HG02970 (cell line): ENCODE measurements around the gene MPP4.
"Not testable (repeated sequence)": the region's sequence is repeated elsewhere in the genome, so short reads cannot be mapped to it uniquely, and the experiment has no call there.

ENCODE experiments used
- ATAC-seq: cut with Tn5 transposase; IDR thresholded peaks from one replicate; pipeline ENCODE4 v1.9.1; 2021; ENCODE audit warnings: mild to moderate bottlenecking, moderate library complexity, moderate number of reproducible peaks; ENCODE audit not compliant: unreplicated experiment, low FRiP score

Gene MPP4

DNA sequence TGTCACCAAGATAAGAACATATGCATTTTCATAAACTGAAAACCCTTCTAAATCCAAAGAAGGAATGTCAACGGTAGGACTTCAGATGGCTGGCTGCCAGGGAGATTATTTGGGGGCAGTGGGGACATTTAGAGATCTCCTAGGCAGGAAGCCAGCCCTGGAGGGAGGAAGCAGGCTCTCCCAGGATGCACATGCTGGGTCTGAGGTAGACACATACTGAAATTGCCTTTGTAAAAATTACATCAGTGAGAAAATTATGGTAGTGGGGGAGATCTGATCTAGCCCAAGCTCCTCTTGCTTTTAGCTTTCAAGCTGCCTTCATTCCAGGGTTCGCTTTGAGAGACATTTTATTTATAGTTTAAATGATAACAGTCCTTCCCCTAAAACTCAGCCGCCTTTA is 24.1 kb downstream of the MPP4 start:
- ATAC-seq = no peak

DNA sequence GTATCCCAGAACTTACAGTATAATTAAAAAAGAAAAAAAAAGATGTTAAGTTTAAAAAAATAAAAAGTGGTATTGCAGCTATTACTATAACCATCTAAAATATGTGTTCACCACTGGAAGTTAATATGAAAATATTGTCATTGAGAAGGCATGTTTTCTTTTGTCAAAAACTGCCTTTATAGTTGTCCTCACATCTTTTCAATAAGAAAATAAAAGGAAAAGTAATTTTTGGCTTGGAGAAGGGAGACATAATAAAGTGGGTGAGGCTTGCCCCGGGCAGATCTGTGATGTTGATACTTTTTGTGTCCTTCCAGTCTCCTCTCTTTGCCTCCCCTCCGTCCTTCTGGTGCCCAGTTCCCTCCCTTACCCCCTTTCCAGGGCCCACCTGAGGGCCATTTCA is 24.9 kb downstream of the MPP4 start:
- no peak for ATAC-seq

DNA sequence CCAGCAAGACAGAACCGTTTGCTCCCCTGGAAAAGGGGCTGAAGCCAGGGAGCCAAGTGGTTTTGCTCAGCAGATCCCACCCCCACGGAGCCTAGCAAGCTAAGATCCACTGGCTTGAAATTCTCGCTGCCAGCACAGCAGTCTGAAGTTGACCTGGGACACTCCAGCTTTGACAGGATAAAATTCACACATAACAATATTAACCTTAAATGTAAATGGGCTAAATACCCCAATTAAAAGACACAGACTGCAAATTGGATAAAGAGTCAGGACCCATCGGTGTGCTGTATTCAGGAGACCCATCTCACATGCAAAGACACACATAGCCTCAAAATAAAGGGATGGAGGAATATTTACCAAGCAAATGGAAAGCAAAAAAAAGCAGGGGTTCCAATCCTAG is 27.2 kb downstream of the MPP4 start:
- not testable (repeated sequence) for ATAC-seq

DNA sequence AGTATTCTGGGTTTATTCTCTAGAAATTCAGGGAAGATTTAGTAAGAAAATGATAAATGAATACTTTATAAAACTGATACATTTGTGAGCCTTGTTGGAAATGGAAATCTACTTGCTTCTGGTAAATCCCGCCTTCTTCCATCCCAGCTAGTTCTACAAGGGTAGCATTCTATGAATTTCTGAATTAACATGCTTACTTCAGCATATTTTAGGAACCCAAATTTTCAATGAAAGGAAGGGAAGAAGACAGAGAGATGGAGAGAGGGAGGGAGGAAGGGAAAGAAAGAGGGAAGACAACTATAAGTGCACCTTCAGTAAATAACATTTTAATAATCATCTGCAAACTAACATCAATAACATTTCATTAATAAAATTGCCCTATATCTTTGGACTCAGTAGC is 28.6 kb downstream of the MPP4 start:
- no peak for ATAC-seq

DNA sequence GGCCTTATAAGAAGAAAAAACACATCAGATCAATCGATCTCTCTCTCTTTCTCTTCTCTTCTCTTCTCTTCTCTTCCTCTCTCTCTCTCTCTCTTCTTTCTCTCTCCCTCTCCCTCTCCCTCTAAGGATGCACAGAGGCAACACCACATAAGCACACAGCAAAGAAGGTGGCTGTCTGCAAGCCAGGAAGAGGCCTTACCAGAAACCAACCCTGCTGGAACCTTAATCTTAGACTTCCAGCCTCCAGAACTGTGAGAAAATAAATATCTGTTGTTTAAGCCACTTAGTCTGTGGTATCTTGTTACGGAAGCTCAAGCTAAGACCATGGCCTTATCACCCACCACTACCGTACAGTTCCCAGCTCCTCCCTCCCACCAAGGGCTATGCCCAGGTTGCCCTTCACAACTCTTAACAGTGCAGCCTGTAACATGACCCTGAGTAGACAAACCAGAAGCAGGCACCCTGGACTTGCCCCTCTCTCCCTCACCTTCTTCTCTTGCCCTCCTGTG is 30.0 kb downstream of the MPP4 start:
- ATAC-seq = no peak

DNA sequence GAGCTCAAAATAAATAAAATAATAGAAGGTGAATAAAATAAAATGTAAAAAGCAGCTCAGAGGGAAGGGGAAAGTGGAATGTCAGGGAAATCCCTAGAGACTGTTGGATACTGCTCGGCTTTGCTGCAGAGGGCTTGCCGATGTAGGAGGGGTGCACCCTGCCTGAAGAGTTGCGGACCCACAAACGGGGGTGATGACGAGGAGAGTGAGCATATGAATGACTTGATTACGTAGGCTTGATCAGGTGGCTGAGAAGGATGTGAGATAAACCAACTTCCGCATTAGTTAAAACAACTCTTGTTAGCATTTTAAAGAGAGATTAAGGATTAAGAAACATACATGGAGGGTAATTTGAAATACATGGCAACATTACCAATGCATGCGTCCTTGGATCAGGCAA is 34.1 kb downstream of the MPP4 start:
- no peak for ATAC-seq

DNA sequence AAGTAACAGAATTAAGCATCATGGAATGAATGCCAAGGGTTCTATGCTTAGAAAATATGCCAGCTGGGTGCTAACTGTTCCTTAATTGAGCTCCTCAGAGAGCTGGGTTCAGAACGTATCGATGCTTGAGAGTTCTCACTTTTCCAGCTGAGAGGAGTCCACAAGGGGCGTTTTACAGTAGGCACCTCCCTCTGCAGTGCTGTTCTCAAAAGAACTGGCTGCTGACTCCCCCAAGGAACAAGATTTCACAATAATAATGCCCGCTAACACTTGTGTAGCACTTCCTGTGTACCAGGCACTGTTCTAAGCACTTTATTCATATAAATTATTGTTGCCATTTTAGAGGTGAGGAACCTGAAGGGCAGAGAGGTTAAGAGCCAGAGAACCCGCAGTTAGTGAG is 37.1 kb downstream of the MPP4 start:
- no peak for ATAC-seq

DNA sequence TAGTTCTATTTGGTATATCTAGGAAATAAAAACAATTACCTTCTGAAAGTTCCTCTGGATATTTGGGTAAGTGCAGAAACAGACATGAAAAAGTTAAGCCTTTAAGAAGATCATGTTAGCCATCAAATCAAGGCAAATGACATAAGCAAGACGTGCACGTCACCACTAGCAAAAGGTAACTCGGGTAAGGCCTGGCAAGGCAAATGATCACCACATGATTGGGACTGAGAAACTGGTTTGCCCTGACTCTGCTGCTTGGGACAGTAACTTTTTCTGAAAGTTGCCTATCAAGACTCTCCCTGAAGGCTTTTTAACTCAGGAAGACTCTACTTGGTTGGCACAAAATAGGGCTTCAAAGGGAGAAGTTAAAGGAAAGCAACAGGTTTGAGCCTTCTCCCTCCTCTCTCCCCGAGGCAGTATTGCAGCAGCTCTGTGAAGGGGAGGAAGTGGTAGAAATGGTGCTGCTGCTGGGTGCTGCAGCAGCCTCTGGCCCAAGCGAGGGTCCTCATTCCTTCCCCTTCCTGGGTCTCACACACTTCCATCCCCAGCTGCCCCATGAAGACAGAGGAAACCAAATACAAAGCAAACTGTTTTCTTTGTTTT is 38.0 kb downstream of the MPP4 start:
- no peak for ATAC-seq

DNA sequence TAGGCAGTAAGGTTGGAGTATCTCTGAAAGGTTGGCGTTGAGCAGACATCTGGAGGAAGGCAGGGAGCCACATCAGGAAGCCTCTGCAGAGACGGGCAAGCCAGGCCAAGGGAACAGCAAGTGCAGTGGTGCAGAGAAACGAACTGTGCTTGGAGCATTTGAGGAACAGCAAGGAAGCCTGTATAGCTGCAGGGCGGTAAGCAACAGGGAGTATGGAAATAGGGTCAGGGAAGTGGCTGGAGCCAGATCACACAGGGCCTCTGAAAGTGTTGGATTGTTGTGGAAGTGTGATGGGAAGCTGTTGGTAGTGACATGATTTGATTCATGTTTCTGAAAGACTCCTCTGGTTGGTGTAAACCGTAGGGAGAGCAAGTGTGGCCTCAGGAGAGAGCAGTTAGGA is 41.7 kb downstream of the MPP4 start:
- ATAC-seq = no peak

DNA sequence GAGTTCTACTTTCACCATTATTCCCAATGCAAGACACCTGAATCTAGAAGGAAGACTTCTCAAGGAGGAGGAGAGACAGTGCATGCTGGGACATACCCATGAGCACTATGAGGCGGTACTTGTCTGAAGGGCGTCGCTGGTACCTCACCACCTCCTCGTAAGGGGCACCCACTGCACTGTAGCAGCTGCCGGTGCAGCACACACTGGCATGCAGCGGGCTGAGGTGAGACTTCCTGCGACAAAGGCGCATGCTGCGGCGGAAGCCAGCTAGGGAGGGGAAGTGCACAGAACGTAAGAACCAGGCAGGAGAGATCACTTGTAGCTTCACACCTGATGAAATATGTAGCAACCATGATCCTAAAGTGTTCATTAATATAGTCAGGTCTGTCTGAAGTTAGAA is 42.3 kb downstream of the MPP4 start:
- no peak for ATAC-seq

DNA sequence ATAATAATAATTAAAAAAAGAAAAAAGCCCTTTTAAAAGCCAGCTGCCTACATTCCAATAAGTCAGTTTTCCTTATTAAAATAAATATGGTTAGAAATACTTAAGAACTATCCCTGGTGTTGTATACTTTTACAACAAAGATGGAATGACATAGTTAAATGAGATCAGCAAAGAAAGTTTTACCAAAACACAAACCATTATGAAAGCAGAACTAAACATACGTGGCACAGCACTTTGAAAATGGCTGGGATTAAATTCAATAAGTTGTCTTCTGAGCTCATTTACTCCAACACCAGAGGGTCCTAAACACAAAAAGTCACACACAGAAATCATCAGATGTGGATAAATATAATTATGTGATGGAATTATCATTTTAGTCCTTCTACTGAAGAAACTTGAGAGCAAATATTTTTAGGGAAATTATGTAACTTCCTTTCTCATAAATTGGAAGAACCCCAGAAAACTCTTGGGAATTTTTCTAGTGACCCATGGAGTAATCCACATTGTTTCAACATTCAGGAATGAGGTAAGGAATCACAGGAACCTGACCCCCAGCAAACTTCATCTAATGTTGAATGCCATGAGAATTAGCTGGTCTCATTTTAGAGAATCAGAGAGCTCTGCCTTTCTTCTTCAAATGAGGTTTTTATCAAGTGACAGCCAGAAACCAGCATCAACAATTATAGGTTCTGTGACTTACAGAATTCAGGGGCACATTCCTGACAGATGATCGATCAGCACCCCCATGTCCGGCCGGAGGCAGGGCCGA is 43.6 kb downstream of the MPP4 start:
- ATAC-seq = no peak

DNA sequence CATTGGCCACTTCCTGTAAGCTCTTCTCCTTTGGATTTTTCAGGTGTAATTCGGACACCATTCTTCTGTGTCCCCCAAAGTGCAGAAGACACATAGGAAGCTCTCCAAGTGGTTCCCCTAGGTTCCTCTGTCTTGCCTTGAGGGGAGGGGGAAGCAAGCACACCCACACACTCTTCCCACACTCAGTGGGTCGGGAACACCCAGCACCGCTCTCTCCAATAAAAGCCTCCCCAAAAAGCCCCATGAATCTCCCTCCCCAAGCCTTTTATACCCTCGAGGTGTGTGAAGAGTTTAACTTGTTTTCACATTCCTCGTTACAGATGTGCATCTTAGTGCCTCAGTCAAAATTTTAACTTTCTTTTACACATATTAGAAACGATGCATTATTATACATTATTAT is 45.2 kb downstream of the MPP4 start:
- ATAC-seq = no peak

DNA sequence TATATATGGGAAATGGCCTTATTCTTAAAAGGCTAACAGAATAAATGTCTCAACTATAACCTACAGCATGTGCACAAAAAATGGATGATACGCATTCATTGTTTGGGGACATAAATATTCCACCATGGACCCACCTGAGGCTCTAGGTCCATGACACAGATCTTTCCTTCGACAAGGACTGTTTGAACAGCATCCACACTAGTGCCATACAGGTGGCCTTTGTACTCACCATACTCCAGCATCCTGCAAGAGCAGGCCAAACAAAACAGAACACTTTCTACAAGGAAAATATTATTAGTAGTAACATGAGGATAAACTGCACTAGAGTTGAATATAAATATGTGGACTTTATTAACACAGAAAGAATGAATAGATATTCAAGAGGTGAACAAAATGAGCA is 49.0 kb downstream of the MPP4 start:
- no peak for ATAC-seq

DNA sequence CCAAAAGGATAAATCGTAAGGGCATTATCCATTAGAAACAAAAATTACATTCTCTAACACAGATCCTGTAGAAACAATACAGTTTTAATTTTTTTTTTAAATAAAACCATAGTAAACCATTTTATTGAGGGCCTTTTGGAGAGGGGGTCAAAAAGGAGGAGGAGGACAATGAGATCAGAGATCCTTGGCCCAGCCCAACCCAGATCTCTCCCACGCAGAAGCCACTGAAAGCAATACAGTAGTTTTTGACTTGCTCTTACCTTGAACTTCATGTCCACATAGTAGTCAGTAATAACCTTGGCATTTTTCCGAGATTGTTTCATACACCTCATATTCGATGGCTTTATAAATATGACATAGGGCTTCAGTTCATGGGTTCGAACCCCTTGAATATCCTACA is 51.0 kb downstream of the MPP4 start:
- ATAC-seq = no peak

DNA sequence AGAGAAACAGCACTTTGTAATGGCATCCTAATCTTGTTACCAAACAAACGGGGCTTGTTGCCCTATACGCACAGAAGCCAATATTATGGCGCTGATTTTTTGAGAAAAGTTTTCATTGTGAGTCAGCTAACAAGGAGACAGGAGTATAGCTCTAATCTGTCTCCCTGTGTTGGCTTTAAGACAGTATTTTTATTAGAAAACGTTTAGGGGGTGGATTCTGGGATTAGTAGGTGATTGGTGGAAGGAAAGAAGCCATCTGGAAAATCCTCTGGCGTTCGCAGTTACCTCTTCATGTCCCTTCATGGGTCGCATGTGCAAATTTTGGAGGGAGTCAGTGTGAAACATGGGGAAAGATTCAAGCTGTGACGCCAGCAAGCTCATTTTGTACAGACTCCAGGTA is 54.4 kb downstream of the MPP4 start:
- no peak for ATAC-seq

DNA sequence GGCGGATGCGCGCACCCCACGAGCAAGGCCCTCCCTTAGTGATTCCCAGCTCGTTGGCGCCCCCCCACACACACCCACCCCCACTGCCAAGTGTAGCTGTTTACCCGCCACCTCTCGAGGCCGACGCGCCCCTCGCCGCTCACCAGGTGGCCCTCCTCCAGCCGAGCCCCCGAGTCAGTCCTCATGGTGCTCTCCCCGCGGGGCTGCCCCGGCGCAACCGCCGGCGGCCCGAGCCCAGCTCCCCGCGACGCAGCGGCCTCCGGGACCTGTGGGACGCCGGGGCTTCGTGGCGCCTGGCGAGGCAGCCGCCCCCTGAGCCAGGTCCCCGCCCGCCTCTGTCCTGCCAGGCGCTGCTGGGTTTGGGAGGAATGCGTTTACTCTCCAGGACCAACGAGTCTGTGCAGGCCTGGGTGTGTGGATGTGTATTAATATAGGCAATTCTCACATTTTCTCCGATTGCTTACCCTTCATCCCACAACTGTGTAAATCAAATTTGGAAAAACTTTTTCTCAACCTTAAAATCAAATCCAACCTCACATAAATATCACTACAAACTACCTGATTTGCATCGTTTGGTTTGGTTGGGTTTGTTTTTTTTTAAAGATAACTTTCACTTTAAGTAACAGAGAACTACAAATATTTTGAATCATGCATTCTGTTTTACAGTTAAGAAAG is 55.1 kb downstream of the MPP4 start, which contains the start of gene TMEM237:
TMEM237 (minus strand) TSS at position 288 of the 675 bp plus-strand sequence; CDS start at position 185, 103 bp downstream.
- ATAC-seq = peak; percentile 40

DNA sequence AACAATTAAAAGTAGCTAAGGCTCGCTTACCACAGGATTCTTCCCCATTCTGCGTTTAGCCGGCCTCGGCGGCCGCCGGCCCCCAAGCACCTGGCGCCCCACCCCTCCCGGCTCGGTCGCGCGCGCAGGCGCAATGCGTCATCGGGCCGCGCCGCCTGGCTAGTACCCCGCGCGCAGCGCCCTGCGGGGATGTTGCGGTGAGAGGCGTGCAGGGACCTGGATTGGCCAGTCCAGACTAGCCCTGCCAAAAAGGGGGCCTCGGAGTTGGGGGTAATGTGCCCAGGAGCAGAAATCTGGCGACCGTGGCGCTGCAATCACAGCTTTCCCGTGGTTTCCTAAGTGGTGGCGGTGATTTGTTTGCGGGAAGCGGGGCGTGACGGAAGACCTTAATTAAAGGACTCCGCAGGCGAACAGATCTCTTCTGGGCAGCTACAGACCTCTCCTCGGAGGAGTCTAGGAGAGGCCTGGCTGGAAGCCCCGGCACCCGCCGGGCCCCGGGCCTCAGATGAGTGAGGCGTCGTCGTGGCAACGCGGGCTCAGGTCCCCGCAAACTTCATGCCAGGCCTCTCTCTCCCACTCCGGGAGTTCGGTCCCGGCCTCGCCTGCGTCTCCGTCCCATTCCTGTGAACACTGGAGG is 55.7 kb downstream of the MPP4 start:
- peak; percentile 76 for ATAC-seq

DNA sequence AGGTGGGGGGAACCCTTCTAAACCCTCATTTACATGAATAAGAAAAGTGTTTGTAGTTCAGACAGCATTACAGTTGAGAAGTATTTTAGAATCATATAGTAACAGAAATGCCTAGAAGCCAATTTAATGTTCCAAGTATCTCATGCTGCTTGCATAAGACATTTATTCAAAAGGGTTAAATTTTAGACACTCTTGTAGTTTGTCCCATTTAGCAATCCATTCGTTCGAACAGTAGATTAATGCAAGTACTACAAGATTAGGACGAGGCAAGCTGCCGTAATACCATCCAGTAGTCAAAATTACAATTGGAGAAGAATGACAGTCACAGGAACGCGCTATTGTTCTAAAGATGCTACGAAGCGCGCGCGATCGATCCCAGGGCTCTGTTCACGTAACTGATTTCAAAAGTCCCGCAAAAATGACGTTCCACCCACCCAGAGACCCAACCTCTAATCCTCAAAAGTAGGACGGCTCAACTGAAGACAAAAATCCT is 56.3 kb downstream of the MPP4 start:
- ATAC-seq = peak; percentile 34

DNA sequence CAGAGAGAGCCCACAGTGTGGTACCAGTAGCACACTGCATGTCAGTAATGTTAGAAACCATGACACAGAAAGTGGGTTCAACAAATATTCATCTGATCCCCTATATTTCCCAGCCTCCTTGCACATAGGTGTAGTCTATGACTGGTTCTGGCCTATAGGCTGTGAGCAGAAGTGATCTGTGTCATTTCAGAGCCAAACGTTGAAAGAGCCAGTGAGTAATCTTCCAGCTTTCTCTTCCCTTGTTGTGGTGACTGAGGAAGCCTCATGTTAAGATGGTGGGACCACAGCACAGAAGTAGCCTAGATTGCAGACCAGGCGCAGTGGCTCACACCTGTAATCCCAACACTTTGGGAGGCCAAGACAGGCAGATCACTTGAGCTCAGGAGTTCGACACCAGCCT is 59.2 kb downstream of the MPP4 start:
- ATAC-seq = no peak

DNA sequence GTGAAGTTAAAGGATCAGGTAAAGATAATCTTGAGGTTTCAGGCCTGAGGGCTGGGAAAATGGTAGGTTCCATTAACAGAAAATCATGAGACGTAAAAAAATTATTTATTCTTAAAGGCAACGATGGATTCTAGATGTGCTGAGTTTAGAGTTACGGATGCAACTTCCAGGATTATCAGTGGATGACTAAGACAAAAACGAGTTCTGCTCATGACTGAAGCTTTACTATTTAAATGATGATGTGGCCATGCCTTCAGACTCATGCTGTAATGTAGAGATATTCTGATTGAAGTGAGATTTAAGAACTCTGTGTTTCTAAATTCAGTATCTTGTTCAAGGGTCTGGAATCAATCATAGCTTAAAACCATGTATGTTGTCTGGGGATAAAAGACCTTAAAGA is 60.1 kb downstream of the MPP4 start:
- ATAC-seq = no peak
